OCI-LY7 (cell line): Measurements from ENCODE around the gene PDGFRA.
A peak's percentile ranks its signal among the peaks of the same experiment; 100 is the strongest.

Source experiments
- EZH2phosphoT487 ChIP-seq: fragments of 200-600 bp; sonication (generic); IDR thresholded peaks from 2 replicates; pipeline ENCODE4 v1.6.1; 2018; ENCODE audit warnings: low read depth, borderline replicate concordance, mild to moderate bottlenecking, mixed run types, antibody characterized with exemption, low read length, moderate library complexity, mixed read lengths
- TF ChIP-seq, protein P1 (sequence below): fragments of 200-600 bp; sonication (generic); conservative IDR thresholded peaks from 2 replicates; pipeline ENCODE4 v1.5.1; 2014; ENCODE audit warnings: mild to moderate bottlenecking, antibody characterized with exemption, low read length, moderate library complexity, mixed read lengths

DNA sequence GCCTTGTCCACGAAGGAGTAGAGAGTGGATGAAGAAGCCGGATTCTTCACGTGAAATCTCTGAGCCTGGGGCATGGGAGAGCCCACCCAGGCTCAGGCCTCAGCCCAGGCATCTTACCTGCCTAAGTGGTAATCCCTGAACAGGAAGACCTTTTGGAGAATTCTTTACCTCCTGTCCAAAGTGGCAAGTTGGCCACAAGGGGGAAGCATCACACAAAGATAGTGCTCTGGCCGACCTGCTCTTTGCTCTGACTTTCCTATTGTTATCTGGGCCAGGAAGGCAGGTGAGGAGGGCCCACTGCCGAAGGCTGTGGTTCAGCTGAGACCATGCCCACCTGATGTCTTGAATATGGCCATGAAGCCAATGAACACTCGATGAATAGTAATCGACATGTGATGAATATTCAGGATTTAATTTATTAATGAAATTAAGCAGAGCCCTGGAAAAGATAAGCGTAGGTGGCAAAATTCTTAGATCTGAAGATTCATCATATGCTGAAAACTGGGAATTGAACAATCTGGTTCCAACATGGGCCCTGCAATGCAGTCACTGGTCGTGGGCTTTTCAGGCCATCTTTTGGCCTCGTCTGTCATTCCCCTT, 93.8 kb downstream of the PDGFRA start:
- TF ChIP-seq, protein P1, sequence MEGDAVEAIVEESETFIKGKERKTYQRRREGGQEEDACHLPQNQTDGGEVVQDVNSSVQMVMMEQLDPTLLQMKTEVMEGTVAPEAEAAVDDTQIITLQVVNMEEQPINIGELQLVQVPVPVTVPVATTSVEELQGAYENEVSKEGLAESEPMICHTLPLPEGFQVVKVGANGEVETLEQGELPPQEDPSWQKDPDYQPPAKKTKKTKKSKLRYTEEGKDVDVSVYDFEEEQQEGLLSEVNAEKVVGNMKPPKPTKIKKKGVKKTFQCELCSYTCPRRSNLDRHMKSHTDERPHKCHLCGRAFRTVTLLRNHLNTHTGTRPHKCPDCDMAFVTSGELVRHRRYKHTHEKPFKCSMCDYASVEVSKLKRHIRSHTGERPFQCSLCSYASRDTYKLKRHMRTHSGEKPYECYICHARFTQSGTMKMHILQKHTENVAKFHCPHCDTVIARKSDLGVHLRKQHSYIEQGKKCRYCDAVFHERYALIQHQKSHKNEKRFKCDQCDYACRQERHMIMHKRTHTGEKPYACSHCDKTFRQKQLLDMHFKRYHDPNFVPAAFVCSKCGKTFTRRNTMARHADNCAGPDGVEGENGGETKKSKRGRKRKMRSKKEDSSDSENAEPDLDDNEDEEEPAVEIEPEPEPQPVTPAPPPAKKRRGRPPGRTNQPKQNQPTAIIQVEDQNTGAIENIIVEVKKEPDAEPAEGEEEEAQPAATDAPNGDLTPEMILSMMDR, result peak; percentile 85
- no peak for TF ChIP-seq EZH2phosphoT487
